ENCODE results near the gene CAPN5. TPM values are rescaled to one million over a fixed set of nuclear protein-coding genes. Genes with fewer than 3 reads are reported as not detected.

The CAPN5 gene
- total and polyA plus RNA-seq, 2 of the 8 experiments (the other 6 are each of a cell fraction or from before 2014, with no cell fraction given): 21.5 to 22.4 TPM

DNA sequence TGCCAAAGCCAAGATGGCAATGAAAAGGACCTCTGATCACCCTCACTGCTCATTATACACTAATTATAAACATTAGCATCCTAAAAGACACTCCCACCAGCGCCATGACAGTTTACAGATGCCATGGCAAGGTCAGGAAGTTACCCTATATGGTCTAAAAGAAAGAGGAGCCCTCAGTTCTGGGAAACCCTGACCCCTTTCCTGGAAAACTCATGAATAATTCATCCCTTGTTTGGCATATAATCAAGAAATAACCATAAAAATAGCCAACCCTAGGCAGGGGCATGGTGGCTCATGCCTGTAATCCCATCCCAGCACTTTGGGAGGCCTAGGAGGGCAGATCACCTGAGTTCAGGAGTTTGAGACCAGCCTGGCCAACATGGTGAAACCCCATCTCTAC lies 12.7 kb upstream of the CAPN5 start:
- ChIA-PET POLR2A (ENCODE audit: partially characterized antibody) (no interaction called here), CTCF (ENCODE audit: partially characterized antibody) (interaction anchor here (0.6 to 12.7 kb wide), 9 partner anchors 9 to 137 kb away, joined by 3 to 201 read pairs (median 4); no protein-coding TSS in a partner anchor)
- Histone ChIP-seq H4K91ac (replicated peaks; ENCODE audit: insufficient read length, low read length) (no peak overlapping the region), H3K9ac (replicated peaks in 1 of 4; ENCODE audit: extremely low read depth in 1 of 4, low read depth in 3 of 4, low read length in 3 of 4) (no peak overlapping the region), H3K4me2 (ENCODE audit: insufficient read depth in 1 of 2, low read depth in 2 of 2, low read length in 2 of 2) (no peak overlapping the region), H2AFZ (ENCODE audit: low read length) (no peak overlapping the region), H3K27me3 (replicated peaks in 1 of 4; ENCODE audit: control insufficient read depth in 3 of 4, extremely low read depth in 1 of 4, insufficient read depth in 3 of 4, low read length in 3 of 4) (no peaks in the 10 kb centered on the region), H3K79me1 (ENCODE audit: low read depth, low read length) (no peaks in the 10 kb centered on the region), H2BK120ac (replicated peaks; ENCODE audit: low read depth, low read length) (no peak overlapping the region), H2BK15ac (ENCODE audit: low read length) (no peak overlapping the region), H3K56ac (replicated peaks; ENCODE audit: insufficient read length, low read depth, low read length) (no peak overlapping the region), H2BK5ac (ENCODE audit: low read depth, low read length) (no peak overlapping the region), H4K8ac (ENCODE audit: extremely low read depth, insufficient read depth, low read length) (no peak overlapping the region), H3K36me3 (ENCODE audit: control insufficient read depth in 2 of 4, insufficient read depth in 4 of 4, low read length in 3 of 4) (no peaks in the 10 kb centered on the region), H4K5ac (ENCODE audit: insufficient read length, low read depth, low read length) (no peak overlapping the region), H2BK20ac (ENCODE audit: low read length) (no peak overlapping the region), H2AK5ac (ENCODE audit: low read depth, low read length) (no peak overlapping the region), H3K4me1 (replicated peaks in 1 of 4; ENCODE audit: control insufficient read depth in 3 of 4, insufficient read depth in 4 of 4, low read length in 3 of 4) (no peaks in the 10 kb centered on the region), H3K9me3 (ENCODE audit: insufficient read depth in 2 of 2, low read depth in 1 of 2, low read length in 1 of 2) (peaks cover 0 to 3% of the 10 kb centered on the region in 2 experiments; a peak in 1 of 4 replicates), H3K14ac (ENCODE audit: insufficient read length) (no peak overlapping the region), H3K4ac (replicated peaks; ENCODE audit: insufficient read length, low read depth, low read length) (no peak overlapping the region), H4K20me1 (replicated peaks in 1 of 2; ENCODE audit: control insufficient read depth in 1 of 2, insufficient read depth in 2 of 2, low read length in 2 of 2) (no peaks in the 10 kb centered on the region), H3K18ac (ENCODE audit: extremely low read depth, low read length) (no peak overlapping the region), H3K23me2 (ENCODE audit: low read depth, low read length) (no peaks in the 10 kb centered on the region), H2BK12ac (ENCODE audit: low read depth, low read length) (no peak overlapping the region), H3K4me3 (ENCODE audit: extremely low read depth in 1 of 4, insufficient read depth in 2 of 4, low read depth in 3 of 4, low read length in 4 of 4) (no peak overlapping the region), H3K23ac (ENCODE audit: insufficient read length) (no peak overlapping the region), H3K27ac (ENCODE audit: low read depth, low read length) (no peak overlapping the region), H3K79me2 (ENCODE audit: control insufficient read depth in 1 of 2, insufficient read depth in 2 of 2, low read length in 2 of 2) (no peaks in the 10 kb centered on the region)
- 71% methylated on average over 1 of the region's 1 CpG; no CpG with 5 or more reads in 1 of the 2 experiments for WGBS, 2 experiments (ENCODE audit: extremely low coverage in 1 of 2, insufficient coverage in 1 of 2, insufficient read length in 1 of 2, insufficient replicate concordance in 2 of 2, low coverage in 1 of 2, low lambda C conversion rate in 2 of 2, missing lambda C conversion rate in 1 of 2)
- no peak for FAIRE-seq
- DNase-seq (ENCODE audit: low read depth in 1 of 2, low spot score in 2 of 2): no peak
- no peak for TF ChIP-seq SIX5 (IDR thresholded peaks at IDR 0.05; ENCODE audit: low read depth, low read length)
